SU-DHL-6 (cell line): ENCODE data around the gene RARB.

Experiments
- H2AFZ ChIP-seq: fragments of 200-600 bp; sonication (generic); 2 replicates; pipeline ENCODE4 v1.6.1; 2014; ENCODE audit warnings: low read depth, mild to moderate bottlenecking, moderate library complexity, mixed read lengths, antibody characterized with exemption, low read length; ENCODE audit not compliant: severe bottlenecking
- H3F3A ChIP-seq: fragments of 200-600 bp; shearing (Covaris generic); 2 replicates; pipeline ENCODE4 v1.6.0; 2016; ENCODE audit warnings: antibody characterized with exemption, mild to moderate bottlenecking; ENCODE audit not compliant: insufficient read depth
- H3K27ac ChIP-seq: fragments of 200-600 bp; sonication (generic); 2 replicates; pipeline ENCODE4 v1.5.1; 2016; ENCODE audit warnings: low read depth, mild to moderate bottlenecking, low read length, moderate library complexity, mixed read lengths
- H3K27me3 ChIP-seq: fragments of 200-600 bp; sonication (generic), shearing (Covaris generic); 2 replicates; pipeline ENCODE4 v1.6.0; 2014; ENCODE audit warnings: mild to moderate bottlenecking, low read length
- H3K36me3 ChIP-seq: fragments of 200-600 bp; sonication (generic); 2 replicates; pipeline ENCODE4 v1.6.1; 2014; ENCODE audit warnings: mild to moderate bottlenecking, low read length, mixed read lengths
- H3K4me2 ChIP-seq: fragments of 300-600, 200-600 bp; shearing (Covaris generic), sonication (generic); 2 replicates; pipeline ENCODE4 v1.6.0; 2014; ENCODE audit warnings: low read length, low read depth, mild to moderate bottlenecking; ENCODE audit not compliant: poor library complexity, severe bottlenecking
- H3K4me3 ChIP-seq: fragments of 200-600 bp; sonication (generic); 2 replicates; pipeline ENCODE4 v1.5.1; 2014; ENCODE audit warnings: antibody characterized with exemption, low read length, mild to moderate bottlenecking, mixed read lengths; ENCODE audit not compliant: insufficient read depth, poor library complexity, severe bottlenecking
- H3K79me2 ChIP-seq: fragments of 200-600 bp; sonication (generic); 2 replicates; pipeline ENCODE4 v1.6.1; 2014; ENCODE audit warnings: mild to moderate bottlenecking, low read length, moderate library complexity; ENCODE audit not compliant: insufficient read depth
- H3K9ac ChIP-seq: fragments of 200-600 bp; sonication (generic); 2 replicates; pipeline ENCODE4 v1.7.0; 2014; ENCODE audit warnings: mild to moderate bottlenecking, low read length
- H3K9me2 ChIP-seq: fragments of 200-600 bp; sonication (generic); replicated peaks from 2 replicates; pipeline ENCODE4 v1.6.1; 2014; ENCODE audit warnings: low read length; ENCODE audit not compliant: insufficient read depth
- H3K9me3 ChIP-seq: fragments of 200-600 bp; sonication (generic); 2 replicates; pipeline ENCODE4 v1.6.1; 2014; ENCODE audit warnings: low read length, mixed read lengths; ENCODE audit not compliant: insufficient read depth
- H4K20me1 ChIP-seq: fragments of 200-600 bp; sonication (generic); 2 replicates; pipeline ENCODE4 v1.6.1; 2014; ENCODE audit warnings: low read depth, mild to moderate bottlenecking, antibody characterized with exemption, low read length, moderate library complexity, mixed read lengths
- CTCF ChIP-seq: fragments of 200-600 bp; sonication (generic); IDR thresholded peaks from one replicate; pipeline ENCODE4 v1.5.1; 2017; ENCODE audit warnings: antibody characterized with exemption, mild to moderate bottlenecking, low read length, moderate library complexity; ENCODE audit not compliant: insufficient read depth, poor library complexity, severe bottlenecking
- EZH2phosphoT487 ChIP-seq: fragments of 200-600 bp; sonication (generic), shearing (Covaris generic); conservative IDR thresholded peaks from 2 replicates; pipeline ENCODE4 v1.6.1; 2018; ENCODE audit warnings: mild to moderate bottlenecking, antibody characterized with exemption, low read length, moderate library complexity, mixed read lengths

RARB gene

GRCh38 chr3:25547943-25548674, 120.0 kb downstream of the RARB start:
- no peak overlapping the region for H3K27ac ChIP-seq
- TF ChIP-seq EZH2phosphoT487 (no peak), CTCF (no peak)
- no peaks in the 10 kb centered on the region for H3K27me3 ChIP-seq
- H3K9me2 ChIP-seq, result no peaks in the 10 kb centered on the region
- no peaks in the 10 kb centered on the region for H3K79me2 ChIP-seq
- H3K4me3 ChIP-seq, result no peak overlapping the region
- no peaks in the 10 kb centered on the region for H3K36me3 ChIP-seq
- H3K4me2 ChIP-seq, result no peak overlapping the region
- H4K20me1 ChIP-seq, result no peaks in the 10 kb centered on the region
- H3K9ac ChIP-seq, result no peak overlapping the region
- H3K9me3 ChIP-seq, result no peaks in the 10 kb centered on the region
- H3F3A ChIP-seq, result no peaks in the 10 kb centered on the region
- no peak overlapping the region for H2AFZ ChIP-seq

- Histone ChIP-seq H3K27me3 (no peaks in the 10 kb centered on the region), H4K20me1 (no peaks in the 10 kb centered on the region), H2AFZ (no peak overlapping the region), H3K36me3 (no peaks in the 10 kb centered on the region), H3K4me3 (no peak overlapping the region), H3K27ac (no peak overlapping the region), H3K79me2 (no peaks in the 10 kb centered on the region), H3K9me2 (no peaks in the 10 kb centered on the region), H3K4me2 (no peak overlapping the region), H3K9ac (no peak overlapping the region), H3K9me3 (no peaks in the 10 kb centered on the region), H3F3A (no peaks in the 10 kb centered on the region)
- no peak for TF ChIP-seq EZH2phosphoT487
- TF ChIP-seq CTCF, result no peak
Observed at GRCh38 chr3:25548836-25549235, 120.8 kb downstream of the RARB start.

- H3K4me3 ChIP-seq, result no peak overlapping the region
- H3K79me2 ChIP-seq, result no peaks in the 10 kb centered on the region
- H4K20me1 ChIP-seq, result no peaks in the 10 kb centered on the region
- no peaks in the 10 kb centered on the region for H3F3A ChIP-seq
- H2AFZ ChIP-seq, result no peak overlapping the region
- H3K27me3 ChIP-seq, result no peaks in the 10 kb centered on the region
- no peaks in the 10 kb centered on the region for H3K9me3 ChIP-seq
- no peaks in the 10 kb centered on the region for H3K36me3 ChIP-seq
- TF ChIP-seq CTCF (no peak), EZH2phosphoT487 (no peak)
- H3K9ac ChIP-seq, result no peak overlapping the region
- H3K27ac ChIP-seq, result no peak overlapping the region
- H3K4me2 ChIP-seq, result no peak overlapping the region
- no peaks in the 10 kb centered on the region for H3K9me2 ChIP-seq
Observed at GRCh38 chr3:25552251-25552650, 124.2 kb downstream of the RARB start.
